NCI-H2029 (cell line): ENCODE data around the gene SPATA21.

Experiments
- DNase-seq: peaks from one replicate; lab custom pipeline; 2025; lab: John Stamatoyannopoulos, UW

SPATA21 gene

DNA sequence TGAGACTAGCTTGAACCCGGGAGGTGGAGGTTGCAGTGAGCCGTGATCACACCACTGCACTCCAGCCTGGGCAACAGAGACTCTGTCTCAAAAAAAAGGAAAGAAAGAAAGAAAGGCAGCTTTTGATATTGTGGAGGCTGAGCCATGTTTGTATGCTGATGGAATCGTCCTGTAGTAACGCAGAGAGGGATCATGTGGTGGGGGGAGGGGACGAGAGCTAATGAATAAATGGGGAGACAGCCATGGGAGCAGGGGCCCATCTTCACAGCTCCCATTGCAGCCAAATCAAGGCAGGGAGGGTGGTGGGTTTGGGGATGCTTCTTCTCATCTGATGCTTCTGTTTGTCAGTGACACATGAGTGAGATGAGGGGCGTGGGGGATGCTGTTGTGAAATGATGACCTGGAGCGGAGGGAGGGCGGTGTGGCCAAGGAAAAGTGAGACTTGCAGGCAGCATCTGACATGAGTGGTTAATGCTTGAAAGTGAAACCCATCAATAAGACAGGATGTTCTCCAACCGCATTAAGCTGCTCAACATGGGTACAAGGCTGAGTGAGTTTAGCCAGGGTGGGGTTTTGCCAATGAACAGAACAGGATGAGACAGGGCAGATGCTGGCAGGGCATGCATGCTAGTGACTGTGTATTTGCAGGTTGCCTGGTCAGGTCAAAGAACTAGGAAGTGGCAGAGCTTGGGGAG, 16.7 kb downstream of the SPATA21 start:
- no peak for DNase-seq

DNA sequence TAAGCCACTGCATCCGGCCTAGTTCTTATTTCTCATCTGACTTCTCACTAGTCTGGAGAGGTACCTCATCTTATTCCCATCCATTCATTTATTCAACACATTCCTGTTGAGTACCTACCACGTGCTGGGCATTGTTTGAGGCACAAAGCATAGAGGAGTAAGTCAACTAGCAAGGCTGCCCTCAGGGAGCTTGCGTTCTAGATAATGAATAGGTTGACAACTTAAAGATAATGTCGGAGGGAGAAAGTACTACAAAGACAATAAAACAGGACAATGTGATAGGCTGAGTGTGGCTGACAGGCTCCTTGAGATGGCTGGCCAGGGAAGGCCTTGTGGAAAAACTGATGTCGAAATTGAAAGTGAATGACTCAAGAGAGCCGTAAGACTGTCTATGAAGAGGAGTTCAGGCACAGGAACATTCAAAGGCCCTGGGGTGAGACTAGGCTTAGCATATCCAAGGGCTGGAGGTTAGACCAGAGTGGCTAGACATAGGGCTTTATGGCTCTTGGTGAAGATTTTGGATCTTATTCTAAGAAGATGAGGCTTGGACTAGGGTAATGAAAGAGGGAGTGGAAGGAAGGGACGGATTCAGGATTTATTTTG, 18.3 kb downstream of the SPATA21 start:
- DNase-seq = no peak

DNA sequence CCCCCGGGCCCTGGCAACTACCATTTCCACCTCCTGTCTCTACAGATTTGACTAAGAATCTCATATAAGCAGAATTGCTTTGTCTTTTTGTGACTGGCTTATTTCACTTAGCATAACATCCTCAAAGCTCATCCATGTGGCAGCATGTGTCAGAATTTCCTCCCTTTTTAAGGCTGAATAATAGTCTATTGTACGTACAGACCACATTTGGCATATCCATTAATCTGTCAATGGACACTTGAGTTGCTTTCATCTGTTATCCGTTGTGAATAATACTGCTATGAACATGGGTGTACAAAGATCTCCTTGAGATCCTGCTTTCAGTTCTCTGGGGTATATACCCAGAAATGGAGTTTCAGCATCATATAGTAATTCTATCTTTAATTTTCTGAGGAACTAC, 24.0 kb downstream of the SPATA21 start:
- DNase-seq = no peak

DNA sequence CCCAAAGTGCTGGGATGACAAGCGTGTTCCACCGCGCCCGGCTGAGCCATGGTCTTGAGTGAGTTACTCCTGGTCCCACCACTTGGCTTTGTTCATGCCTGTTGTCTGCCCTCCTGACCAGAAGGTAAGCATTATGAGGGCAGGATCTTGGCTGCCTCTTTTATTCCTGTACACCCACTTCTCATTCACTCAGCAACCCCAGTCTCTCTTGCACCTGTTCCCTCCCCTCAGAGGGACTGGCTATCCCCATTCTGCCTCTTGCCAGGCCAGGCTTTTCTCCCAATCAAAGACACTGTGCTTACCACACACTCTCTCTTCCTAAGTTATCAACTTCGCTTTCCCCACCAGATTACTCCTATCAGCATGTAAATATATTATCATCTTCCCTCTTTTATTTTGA, 26.4 kb downstream of the SPATA21 start:
- no peak for DNase-seq

DNA sequence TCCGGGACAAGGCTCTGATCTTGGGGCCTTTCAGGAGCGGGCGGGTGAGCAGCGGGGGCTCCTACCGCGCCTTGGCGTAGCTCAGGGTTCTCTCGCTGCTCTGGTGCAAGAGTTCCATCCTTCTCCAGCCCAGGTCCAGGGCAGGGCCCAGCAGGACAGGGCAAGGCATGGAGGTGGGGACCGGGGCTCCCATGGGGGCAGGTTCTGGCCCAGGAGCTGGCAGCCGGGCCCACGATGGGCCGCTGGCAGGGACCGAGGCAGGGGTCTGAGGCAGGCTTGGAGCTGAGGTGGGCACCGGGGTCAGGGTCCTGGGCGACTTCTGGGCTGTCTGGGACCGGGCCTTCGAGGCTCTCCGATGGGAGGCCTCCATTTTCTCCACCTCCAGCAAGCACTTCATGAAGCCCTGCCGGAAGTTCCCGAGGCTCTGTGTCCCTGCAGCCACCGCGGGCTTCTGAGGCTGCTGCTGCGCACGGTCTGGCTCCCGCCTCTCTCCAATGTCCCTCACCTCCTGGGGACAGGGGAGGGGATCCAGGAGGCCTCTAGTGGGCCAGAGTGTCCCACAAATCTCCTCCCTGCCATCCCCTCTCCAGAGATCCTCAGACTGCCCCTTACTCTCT, 27.6 kb downstream of the SPATA21 start:
- DNase-seq = no peak

DNA sequence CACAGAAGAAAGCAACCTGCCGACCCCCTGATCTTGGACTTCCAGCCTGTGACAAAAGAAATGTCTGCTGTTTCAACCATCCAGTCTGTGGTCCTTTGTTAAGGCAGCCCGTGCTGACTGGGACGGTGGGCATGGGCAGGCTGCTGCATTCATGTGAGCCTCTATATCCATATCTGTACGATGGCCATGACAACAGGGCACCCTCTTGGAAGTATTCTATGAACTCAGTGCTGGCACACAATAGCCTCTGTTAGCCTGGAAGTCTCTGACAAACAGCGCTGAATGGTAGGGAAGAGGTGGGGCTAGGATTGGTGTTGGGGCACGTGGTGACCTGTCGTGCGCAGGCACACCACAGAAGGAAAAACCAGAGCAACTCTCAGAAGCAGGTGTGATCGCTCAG, 30.4 kb downstream of the SPATA21 start:
- no peak for DNase-seq

DNA sequence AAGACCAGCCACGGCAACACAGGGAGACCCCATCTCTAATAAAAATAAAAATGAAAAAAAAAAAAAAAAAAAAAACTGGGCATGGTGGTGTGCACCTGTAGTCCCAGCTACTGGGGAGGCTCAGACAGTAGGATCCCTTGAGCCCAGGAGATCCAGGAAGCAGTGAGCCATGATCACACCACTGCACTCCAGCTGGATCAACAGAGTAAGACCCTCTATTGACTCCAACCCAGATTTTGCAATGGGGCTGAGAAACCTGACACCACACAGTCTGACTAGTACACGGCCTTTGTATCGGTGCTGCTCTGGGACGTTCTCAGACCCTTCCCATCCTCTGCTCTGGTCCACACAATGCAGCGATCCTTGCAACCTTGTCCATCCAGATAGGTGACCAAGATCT, 31.8 kb downstream of the SPATA21 start:
- no peak for DNase-seq

DNA sequence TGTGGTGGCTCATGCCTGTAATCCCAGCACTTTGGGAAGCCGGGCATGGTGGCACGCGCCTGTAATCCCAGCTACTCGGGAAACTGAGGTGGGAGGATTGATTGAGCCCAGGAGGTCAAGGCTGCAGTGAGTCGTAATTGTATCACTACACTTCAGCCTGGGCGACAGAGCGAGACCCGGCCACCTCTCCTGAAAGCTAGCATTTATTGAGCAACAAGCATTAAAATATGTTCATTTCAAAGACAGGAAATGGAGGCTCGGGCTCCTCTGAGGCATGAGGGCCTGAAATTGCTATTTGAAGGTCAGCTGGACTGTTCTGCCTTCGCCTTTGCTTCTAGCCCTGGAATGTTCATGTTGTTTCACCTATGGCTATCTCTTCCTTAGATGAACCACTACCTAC, 34.5 kb downstream of the SPATA21 start:
- no peak for DNase-seq

DNA sequence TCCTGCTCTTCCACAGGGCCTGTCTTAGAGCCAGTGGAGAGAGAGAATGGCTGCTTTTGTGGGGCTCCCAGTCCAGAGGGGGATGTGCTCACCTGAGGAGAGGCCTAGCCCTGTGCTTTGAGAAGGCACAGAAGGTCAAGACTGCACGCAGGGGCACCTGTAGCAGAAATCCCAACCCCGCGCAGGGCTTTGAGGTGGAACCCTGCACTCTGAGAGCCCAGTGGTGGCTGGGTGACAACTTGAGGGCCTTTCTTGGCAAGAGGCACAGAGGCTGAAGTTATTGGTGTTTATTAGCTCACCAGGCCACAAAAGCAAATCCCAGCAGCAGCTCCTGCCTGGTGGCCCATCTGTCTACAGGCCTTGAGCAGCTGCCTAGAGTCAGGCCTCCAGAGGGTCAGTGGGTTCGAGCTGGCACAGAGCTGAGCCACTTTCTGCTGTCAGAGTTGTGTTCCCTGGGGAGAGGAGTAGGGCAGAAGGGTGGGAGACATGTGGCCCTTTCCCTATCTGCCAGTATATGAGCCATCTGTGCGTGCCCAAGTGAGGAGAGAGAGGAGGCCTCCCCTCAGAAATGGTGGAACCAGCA, 38.8 kb downstream of the SPATA21 start:
- DNase-seq = no peak

DNA sequence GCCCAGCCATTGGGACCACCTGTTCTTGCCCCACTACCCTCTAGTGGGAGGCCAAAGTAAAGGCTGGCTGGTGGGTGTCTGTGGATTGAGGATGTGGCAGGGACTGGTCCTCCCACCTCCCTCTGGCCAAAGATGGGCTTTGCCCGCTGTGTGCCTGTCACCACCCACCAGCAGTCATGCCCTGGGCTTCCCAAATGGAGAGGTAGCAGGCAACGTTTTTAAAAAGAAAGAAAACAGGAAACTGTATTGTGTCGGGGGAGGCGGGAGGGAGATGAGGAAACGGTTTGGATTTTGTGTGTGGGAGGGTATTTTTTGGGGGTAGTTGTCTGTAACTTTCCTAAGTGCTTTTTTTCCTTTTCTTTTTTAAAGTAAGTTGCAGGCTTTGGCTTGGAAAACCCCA, 40.1 kb downstream of the SPATA21 start:
- no peak for DNase-seq

DNA sequence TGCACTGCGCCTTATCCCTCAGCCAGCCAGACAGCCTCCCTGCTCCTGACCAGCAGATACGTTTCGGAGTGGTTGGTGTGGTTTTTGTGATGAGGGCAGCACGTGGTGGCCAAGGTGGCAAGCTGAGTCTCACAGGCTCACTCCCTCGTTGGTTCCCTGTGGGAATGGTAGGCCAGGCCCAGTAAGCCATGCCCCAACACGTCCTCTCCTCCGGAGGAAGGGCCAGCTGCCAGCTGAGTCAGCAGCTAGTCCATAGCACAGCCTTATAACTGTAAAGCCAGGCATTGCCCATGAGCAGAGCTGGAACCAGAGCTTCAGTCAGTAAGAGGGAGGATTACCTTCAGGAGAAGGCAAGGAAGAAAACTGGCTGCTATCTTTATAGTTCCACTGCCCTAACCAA, 40.6 kb downstream of the SPATA21 start:
- DNase-seq = no peak

DNA sequence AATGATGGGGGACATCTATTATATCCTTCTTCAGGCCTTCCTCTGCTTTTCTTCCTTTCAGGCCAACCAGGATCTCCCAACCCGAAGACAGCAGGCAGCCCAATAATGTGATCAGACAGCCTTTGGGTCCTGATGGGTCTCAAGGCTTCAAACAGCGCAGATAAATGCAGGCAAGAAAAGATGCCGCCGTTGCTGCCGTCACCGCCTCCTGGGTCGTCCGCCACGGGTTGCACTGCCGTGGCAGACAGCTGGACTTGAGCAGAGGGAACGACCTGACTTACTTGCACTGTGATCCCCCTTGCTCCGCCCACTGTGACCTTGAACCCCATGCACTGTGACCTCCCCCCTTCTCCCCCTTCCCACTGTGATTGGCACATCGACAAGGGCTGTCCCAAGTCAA, 42.2 kb downstream of the SPATA21 start:
- DNase-seq = no peak

DNA sequence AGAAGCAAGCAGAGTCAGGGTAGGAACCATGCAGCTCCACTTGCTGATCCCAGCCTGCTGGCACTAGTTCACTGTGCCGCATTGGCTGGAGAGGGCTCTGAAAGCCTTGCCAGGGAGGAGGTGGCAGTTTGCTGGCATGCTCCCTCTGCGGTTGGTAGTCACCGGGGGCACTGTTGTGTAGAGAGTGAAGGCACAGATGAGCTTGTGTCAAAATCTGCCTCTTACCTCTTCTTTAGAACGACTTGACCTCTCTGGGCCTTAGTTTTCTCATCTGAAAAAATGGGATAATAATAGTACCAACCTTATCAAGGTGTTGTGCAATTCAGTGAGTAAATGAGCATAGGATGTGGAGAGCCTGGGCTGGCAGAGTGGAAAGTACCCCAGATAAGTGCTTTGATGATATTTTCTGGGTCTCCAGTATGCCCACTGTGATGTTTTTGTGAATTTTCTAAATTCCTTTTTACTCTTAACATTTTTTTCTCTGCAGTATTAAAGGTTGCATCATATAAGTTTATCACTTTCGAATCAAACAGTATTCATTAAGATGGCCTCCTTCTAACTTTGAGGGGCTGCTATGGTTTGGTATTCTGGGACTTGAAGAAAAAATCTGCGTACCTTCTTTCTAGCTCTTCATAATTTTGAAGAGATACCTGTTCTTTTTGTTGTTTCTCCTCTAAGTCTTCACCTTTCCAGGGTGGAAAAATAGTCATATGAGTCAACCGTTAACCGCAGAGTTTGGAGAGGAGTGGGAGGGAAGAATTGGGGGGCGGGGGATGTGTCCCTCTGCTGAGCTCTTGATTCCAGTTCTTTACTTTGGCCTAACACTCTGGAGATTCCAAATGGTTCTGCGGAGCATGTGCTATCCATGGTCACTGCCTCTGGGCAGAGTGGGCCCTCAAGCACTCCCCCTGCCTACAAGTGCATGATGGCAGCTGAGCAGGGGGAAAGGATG, 43.4 kb downstream of the SPATA21 start:
- DNase-seq = no peak

DNA sequence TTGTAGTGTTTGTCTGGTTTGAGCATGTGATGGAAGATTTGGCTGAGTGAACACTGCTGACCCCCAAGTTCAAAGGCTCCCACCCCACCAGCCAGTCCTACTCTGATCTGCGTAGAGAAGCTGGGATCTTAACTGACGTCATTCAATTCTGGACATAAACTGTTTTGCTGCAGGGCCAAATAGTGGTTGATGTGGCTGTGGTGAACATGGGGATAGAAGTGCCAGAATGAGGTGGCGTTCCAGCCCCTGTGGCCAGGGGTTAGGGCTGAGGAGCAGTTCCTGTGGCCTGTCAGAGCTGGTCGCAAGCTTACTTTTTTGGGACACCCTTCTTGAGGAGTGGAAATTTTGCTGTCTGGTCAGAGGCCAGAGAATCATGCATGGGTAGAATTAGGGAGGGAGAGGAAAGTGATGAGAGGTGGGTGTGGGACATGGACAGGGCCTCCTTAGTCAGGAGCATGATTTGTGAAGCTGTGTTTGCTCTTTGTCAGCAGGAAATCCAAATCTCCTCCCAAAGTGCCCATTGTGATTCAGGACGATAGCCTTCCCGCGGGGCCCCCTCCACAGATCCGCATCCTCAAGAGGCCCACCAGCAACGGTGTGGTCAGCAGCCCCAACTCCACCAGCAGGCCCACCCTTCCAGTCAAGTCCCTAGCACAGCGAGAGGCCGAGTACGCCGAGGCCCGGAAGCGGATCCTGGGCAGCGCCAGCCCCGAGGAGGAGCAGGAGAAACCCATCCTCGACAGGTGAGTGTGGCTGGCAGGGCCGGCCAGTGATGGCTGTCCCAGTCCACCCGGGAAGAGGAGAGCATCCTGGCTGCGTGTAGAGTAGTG, 44.3 kb downstream of the SPATA21 start:
- no peak for DNase-seq

DNA sequence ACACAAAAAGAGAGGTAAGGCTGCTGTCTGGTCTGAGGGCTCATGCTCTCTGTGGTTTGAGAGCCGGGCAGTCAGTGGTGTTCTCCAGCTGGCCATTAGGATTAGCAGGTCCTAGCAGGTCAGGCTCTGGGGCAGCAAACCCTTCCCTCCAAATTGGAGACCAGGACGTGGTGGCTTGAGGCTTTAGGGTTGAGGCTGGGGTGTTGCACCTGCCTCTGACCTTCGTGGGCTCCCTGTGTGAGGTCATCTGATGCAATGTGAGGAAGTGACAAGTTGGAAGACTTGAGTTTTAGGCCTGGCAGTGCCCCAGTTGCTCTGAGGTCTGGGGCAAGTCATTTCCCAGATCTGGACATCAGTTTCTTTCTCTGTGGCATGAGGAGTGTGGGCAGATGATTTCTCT, 45.8 kb downstream of the SPATA21 start:
- no peak for DNase-seq

DNA sequence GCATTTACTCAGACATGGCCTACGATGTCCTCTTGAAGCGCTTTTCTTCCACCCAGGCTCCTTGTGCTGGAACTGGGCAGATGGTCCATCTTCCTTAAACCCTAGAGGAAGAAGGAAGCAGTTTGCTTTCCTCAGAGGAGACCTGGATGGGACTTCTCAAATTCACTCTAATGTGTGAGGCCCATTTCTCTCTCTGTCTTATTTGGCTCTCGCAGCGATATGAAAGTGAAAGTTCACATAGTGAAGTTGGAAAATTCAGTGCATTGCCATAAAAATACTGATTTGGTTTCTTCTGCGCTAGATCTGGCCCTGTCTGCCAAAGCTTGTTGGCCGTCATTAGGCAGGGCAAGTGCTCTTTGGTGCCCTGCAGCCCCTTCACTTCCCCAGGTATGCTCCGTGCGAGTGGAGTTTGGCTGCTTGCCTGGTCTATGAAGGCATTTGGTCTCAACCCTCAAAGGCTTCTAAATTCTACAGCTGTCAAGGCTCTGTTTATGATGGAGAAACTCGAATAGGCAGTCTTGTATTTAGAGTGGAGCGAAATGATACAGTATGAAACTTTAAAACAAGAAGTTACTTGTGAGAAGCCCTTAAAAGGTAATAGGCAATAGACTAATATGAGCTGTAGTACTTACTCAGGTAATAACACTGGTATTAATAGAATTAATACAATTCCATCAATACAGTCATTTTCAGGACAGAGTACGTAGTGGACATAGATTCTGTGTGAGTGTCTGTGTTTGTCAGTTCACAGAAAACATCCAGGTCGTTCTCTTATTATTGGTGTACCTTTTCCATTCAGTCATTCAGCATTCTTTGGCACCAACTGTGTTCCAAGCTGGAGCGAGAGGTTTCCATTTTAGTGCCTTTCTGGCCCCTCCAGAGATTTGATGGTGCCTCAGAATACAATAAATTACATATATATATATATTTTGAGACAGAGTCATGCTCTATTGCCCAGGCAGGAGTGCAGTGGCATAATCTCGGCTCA, 49.7 kb downstream of the SPATA21 start:
- DNase-seq = peak; percentile 32

DNA sequence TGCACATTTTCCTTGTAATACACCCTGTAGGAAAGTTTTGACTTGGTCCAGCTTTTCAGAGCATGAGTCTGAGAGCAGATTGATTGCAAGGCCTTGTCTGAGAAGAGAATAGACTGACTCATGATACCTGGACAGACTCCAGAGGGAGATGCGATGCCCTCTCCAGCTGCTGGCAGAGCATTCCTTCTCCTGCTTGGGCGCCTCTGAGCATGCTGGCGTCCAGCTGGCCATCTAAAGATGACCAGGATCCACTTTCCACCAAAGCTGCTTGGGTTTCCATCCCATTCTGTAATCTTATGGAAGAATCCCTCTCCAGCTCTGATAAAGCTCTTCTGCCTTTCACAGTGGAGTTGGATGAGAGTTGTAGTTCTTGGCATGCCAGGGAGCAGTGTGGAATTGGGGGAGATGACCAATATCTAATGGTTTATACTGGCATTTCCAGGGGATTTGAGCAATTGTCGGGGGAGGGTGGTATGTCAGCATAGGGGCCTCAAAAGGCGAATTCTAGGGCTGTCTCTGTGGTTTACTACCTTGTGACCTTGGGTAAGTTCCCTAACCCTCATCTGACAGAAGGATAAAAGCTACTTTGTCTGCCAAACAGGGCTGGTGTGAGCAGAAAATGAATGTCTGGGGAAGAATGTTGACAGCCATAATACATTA, 50.6 kb downstream of the SPATA21 start:
- peak; percentile 14 for DNase-seq

DNA sequence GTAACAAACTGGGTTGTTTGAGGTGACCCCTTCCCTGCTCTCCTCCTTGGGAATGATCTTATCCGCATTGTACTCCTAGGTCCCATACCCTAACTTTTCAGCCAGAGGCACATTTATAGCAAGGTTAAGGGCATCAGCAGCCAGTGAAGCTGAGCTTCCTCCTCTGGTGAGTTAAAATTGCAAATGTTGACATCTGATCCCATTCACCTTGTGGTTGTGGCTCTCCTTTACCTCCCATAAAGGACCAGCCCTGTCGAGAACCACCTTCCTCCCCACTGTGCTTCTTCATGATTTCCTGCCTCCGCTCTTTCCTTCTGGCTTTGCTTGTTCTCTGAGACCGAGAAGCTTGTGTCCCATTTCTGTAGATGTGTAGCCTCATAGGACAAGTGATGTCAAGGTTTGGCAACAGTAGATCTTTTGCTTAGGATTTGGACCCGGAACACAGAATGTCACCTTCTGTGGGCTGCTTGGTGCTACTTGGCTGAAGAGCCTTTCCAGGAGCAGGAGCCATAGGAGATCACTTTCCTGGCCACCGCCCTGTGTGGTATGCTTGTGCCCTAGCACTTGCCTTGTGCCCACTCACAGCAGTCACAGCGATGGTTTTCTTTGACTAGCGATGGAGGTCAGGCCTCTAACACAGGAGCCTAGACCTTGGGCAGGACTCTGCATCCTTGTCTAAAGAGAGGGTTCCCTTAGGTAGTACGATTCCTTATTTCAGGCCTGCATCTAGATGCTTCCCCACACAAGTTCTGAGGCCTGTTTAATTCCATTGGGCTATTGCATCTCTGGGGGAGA, 51.4 kb downstream of the SPATA21 start:
- DNase-seq = no peak

DNA sequence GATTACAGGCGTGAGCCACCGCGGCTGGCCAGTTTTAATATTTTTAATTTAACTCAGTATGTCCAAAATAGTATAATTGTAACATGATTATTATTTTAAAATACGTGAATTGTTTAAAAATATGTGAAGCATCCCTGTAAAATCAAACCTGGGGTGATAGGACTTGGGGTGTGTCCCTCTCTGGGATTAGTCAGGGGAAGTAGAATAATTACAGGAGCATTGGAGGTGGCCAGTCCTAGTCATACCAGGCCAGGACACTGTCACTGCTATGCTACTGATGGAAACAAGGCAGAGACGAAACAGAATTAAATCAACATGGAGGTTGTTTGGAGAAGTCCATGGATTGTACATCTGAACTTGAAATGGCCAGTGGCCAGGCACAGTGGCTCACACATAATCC, 53.3 kb downstream of the SPATA21 start:
- DNase-seq = no peak
